ENCODE results near the gene EPB41L4B.
A peak's percentile ranks its signal among the peaks of the same experiment; 100 is the strongest.

Gene EPB41L4B

DNA sequence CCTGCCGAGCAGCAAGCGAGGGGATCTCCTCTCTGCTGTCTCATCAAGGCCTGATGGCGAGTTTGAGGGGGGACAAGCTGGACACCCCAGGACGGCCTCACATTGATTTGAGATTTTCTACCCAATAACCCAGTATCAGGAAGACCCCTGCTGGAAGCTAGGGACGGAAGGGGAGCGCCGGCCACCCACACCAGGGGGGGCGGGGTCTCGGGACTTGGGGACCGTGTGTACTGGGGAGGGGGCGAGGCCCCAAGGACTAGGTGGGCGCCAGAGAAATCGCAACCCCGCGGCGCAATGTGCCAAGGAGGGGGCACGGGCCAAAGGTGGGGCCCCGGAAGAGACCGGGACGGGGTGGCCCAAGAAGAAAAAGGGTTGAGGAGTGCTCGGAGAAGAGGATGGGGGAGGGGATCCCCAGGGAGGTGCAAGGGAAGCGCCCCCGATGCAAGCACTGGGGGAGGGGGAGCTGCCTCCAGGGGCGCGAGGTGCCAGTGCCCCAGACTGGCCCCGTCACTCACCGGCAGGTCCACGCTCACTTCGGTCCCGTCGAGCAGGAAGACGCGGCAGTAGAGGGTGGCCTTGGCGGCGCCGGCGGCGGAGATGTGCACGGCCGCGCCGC, 1.1 kb downstream of the EPB41L4B start:
- DNase-seq: no peak

DNA sequence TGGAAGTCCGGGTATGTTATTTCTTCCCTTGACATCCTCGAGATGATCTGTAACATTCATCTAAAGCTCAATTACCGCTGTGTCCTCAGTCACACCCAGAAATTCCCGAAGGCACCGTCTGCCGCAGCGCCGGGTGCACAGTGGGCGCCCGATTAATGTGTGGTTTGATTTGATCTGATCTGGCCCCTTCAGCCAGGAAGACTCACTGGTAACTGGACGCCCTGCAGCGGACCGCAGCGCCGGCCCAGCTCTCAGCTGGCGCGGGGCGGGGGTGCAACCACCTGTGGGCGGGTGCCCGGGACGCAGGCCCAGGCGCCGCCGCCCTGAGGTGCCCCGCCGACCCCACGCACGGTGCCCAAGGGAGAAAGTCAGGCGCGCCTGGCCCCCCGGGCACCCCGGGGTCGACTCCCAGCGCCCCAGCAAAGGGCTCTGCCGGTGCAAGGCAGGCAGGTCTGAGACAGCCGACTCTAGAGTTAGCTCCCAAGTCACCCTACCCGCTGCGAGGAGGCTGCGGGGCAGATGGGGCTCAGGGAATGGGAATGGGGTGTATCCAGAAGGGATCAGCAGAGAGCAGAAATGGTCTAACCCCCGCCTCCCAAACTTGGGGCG, 1.7 kb downstream of the EPB41L4B start:
- peak; percentile 37 for DNase-seq

DNA sequence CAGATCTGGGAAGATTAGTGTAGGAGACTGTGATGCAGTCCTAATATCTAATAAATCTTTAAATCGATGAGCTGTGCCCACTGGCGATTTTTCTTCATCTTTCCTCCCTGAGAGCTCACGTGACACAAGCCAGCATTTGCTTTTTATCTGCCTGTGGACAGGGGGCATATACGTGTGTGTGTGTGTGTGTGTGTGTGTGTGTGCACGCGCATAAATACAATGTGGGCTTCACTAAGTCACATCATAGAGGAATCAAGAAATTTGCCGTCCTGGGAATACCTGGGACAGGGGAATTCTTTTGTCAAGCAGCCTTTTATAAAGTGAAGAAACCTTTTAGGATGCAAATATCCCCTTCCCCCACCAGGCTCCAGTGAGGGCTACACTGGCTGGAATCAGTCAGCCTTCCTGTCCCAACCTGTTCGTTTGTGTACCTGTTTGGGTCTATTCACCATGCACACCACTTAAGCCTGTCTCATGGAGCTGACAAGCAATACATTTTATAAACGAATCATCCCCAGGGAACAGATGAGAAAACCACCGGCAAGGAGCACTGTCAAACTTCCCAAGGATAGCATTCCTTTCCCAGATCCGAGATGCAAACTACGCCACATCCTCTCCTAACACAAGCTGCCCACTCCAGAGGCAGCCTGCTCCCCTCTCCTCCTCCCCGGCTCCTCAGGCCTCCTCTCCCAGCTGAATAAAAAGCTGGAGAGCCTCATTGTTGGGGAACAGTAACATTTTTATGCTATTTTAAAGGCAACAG, 2.7 kb downstream of the EPB41L4B start:
- peak; percentile 24 for DNase-seq

DNA sequence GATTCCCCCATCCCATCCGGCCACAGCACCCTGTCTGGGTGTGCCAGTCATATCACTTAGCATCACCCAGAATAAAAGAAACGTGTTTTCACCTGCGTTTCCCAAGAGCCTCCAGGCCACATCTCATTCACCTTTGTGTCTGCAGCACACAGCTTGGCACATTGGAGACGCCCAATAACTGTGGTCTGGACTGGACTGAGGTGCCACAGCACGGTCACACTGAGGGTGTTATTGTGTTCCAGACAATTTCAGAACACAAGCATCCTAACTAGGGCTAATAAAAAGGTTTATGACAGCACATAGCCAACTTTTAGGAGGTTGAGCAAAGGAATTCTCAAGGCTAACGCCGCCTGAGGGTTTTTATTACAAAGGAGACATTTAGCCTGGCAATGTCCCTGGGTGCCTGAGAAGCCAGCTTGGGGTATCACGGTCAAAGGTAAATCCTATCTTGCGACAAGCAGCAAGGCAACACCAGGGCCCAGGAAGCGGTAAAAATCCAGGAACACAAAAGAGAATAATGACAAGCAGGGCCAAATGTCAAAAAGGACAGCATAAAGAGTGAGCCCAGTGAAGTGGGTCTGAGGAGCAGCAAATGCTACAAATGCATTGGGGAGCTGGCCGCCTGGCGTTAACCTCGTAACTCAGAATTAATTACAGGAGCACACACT, 3.4 kb downstream of the EPB41L4B start:
- no peak for DNase-seq

DNA sequence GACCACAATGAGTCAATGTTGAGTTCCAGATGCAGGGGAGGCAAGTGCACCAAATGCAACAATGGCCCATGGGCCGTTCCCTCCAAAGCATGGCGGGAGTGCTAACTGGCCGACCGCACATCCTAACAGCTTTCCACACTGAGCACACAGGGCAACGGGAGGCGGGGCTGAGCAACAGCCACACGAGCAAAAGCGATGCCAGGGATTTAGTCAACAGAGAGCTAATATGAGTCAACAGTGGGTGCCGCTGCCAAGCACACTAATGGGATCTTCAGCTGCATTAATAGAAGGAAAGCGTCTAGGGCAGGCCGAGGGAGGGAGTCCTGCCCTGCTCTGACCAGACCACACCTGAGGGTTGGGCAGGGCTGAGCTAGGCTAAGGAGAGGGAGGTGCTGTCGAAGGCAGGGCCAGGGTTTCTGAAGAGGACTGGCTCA, 4.6 kb downstream of the EPB41L4B start:
- peak; percentile 93 for DNase-seq

DNA sequence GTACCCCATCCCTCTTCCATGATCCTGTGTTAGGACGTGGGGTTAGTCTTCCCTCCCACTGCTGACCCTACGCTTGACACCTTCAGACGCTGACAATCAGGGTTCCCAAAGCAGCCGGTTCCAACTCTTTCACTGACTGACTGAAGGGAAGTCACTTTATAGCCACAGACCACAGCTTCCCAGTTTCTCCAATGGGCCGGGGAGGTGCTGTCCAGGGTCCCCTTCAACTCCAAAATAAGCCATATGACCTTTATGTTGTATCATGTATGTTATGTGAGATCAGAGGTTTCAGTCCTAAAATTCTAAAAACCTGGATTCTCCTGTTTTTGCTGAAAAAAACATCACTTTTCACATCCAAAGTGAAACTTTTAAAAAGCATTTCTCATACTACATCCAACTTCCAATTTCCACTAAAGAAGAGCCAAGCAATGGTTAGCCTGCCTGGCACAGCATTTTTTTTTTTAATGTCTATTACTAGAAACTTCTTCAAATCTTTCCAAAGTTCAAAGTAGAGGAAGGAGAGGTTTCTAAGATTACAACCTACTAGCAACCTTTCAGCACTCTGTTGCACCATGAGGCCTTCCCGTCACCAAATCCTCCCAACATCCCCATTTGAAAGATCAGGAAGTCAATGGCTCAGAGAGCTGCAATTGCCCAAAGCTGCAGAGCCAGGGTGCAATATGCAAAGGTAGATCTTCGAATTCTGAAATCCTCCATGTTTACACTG, 5.2 kb downstream of the EPB41L4B start:
- no peak for DNase-seq

DNA sequence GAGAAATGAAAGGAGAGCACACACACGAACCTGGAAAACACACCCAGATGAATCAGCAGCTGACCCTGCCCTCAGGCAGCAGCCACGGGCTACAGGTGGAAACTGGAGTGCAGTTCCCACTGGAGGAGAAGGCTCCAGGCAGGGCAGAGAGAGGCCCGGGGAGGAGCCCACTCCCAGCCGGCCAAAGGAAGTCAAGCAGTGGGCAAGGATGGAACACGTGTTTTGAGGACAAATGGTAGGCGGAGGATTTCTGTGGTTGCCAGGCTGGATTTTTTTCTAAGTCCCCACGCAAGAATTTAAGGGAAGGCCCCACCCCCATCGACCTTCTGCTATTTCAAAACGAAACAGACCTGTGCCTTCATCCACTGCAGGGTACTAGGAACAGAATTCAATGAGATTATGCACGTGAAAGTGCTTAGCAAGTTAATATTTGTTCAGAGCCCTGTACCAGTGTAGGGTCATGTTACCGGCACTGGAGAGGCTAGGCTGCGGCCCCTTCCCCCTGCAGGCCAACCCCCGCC, 6.8 kb downstream of the EPB41L4B start:
- DNase-seq: peak; percentile 29

DNA sequence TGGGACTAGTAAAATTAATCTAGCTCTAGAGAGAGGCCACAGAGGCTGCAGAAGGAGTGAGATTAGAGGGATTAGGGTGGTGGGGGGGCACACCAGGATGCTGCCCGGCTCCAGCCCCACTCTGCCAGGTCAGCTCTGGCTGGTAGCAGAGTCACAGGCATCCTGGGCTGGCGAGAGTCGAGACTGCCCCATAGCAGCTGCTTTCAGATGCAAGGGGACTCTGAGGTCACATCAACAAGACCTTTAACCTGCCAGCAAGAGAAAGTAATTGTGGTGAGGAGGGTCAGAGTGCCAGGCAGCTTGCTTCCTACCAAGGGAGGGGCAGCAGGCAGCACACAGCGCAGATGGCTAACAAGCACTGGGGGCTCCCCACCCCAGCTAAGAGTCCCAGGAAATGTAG, 7.5 kb downstream of the EPB41L4B start:
- no peak for DNase-seq

DNA sequence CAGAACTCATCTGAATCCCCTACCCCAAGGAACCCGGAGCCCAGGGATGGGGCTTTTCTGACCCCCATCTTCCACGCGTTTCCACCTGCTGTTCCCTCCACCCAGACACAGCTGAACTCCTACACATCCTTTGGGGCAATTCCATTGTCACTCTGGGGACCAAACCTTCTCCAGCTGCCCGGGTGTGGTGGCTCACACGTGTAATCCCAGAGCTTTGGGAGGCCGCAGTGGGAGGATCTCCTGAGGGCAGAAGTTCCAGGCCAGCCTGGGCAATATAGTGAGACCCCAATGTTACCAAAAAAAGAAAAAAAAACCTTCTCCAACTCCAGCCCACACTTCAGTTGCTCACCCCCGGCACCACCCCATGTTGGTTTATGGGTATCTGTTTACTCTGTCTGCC, 8.1 kb downstream of the EPB41L4B start:
- DNase-seq: no peak

DNA sequence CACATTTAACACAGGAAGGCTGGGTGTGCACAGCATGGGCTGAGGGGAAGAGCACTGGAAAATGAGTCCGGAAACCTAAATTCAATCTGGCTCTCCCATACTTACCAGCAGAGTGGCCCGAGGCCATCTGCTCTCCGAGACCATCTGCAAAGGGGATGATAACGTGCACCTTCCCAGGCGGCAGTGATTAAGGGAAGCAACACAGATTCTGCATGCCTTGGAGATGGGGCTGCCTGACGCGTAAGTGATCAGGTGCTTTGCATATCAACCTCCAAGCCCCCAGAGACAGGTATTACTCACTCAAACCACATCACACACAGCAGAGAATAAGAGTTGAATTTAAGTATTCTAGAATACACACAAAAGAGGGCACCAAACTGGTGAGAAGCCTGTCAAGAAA, 9.1 kb downstream of the EPB41L4B start:
- DNase-seq: no peak

DNA sequence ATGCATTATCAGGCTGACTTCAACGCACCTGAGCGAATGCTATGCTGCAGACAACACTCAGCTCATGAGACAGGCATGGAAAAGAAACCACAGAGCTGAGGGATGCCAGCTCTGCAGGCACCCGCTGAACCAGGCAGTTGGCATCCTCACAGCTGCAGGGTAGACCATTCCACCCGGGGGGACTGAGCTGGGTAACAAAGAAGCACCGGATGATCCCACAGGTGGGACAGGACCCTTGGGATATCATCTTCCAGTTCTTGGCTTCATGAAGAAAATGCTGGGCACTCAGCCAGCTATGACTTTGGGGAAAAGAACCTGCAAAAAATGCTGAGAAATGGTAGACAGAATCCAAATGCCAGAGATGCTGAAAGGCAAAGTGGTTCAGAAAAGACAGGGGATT, 9.6 kb downstream of the EPB41L4B start:
- DNase-seq: no peak

DNA sequence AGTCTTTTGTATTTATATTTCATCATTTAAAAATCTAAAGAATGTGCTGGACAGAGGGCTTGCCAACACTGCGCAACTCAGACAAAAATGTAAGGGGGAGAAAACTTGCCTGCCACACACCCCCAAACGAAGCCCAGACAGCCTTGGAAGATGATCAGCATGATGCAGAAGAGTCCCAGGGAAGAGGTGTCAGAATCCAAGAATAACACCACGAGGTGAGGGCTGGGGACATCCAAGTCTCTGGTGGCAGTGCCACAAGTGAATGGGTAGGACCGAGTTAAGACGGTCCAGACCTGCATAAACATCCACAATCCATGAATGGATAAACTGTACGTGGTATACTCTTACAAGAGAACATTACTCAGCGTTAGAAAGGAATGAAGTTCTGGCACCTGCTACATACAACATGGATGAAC, 10.4 kb downstream of the EPB41L4B start:
- no peak for DNase-seq

DNA sequence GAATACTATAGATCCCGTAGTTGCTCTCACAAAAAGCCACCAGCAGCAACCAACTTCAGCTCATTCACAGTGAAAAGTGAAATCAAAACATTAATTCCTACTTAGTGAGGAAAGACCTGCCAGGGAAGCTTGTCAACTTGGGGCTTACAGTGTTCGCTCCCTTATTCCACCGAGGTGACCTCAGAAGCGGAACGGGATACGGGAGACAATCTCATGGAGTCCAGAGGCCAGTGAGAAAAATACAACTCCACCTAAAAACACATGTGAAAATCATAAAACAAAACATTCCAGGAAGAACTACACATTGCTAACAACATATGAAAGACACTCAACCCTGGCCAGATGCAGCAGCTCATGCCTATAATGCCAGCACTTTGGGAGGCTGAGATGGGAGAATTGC, 11.6 kb downstream of the EPB41L4B start:
- no peak for DNase-seq

DNA sequence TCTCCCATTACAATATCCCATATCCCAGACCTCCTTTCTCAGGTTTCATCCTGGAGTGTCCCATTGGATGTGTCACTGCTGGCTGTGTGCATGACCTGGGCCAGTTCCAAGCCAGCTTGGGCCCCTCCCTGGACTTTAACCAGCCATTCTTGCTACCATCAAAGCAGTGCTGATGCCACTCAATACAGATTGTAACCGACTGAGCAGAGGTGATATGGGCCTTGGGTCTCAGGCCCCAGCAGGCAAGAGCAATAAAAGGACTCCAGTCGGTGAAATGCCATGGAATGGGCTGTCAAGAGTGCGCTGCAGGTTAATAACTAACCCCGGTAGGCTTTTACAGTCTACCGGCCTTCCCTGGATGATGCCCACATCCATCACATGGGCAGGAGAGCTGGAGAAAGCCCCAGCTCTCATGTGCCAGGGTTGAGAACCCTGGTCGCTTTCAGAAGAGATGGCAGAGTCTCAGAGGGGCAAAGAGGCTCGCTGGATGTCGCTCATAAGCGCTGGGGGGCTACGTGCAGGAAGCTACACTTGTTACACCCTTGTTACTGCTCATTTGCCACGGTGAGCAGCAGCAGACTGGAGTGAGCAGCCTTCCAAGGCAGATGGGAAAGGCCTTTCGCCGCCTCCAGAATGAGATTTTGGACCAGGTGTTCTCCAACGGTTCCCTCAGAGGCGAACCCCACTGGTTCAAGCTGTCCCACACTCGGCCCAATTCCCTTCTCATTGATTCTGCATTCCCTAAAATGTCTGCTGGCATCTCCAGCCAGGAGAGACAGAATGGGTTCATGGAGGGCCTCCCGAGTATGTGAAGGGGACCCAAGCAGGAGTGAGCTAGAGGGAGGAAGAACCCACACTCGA, 13.2 kb downstream of the EPB41L4B start:
- DNase-seq: peak; percentile 10

DNA sequence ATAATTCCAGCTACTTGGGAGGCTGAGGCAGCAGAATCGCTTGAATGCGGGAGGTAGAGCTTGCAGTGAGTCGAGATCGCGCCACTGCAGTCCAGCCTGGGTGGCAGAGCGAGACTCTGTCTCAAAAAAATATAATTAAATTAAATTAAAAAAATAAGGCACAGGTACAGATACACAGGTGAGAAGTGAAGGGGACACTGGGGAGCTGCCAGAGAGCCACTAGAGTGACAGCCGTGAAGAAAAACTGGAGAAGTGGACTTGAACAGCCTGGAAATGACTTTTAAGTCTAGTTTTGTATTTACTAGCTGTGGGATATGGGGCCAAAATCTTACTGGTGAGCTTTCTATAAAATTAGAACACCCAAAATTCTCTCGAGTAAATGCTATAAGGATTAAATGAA, 15.1 kb downstream of the EPB41L4B start:
- no peak for DNase-seq

DNA sequence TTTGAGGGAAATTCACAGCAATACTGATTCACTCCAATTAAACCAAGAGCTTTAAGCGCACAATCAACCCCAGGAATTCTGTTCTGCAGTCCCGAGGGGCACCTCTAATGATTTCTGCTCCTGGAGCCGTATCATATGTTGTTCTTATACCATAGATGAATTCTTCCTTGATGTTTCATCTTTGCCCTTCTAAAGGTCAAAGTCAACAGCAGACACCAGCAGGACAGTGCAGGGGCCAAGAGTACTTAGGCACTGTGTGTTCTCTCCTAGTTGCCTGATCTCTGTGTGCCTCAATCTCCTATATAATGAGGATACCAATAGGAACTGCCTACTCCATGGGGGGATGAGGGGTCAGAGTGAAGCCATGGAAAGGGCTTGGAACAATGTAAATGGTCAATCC, 16.5 kb downstream of the EPB41L4B start:
- no peak for DNase-seq

DNA sequence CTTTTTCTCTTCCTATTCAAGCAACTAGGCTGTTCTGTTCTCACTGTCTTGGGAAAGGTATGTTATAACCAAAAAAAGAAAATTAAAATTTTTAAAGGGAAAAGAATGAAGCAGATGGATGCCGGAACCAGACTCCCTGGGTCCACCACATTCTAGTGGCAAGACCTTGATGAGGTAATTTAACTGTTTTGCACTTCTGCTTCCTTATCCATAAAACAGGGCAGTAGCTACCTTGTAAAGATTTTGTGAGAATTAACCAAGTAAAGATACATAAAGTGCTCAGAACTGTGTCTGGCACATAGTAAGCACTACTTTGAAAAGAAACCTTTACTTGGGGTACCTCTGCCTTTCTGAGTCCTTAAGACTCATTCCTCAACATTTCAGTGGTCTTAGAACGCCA, 17.0 kb downstream of the EPB41L4B start:
- no peak for DNase-seq

DNA sequence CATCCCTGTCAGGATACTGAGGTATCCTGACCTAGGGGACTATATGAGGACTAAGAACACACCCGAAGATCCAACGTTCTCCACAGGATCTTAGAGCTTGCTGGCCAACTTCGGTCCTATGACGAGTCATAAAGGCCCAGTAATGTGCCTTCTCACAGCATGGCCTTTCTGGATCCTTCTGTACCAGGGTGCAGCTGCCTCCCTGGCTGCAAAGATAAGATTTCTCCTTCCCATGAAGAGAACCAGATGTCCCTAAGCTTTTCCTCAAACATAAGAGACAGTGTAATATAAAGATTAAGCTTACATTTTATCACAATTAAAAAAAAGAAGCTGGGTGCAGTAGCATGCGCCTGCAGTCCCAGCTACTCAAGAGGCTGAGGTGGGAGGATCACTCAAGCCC, 18.3 kb downstream of the EPB41L4B start:
- DNase-seq: no peak

DNA sequence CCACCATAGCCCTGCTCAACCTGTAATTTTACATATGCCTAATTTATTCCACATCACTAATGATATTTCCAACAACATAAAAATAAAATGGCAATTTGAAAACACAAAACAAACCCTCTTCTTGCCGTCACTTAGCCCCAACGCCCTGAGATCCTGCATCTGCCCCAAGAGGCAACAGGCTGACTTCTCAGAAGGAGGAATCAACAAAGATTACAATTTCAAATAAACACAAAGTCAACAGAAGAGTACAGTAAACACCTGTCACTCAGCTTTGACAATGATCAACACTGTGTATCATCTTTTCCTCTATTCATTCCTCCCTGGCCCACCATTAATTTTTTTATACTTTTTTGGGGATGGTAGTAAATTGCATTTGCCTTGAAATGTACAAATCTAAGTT, 19.8 kb downstream of the EPB41L4B start:
- DNase-seq: no peak

DNA sequence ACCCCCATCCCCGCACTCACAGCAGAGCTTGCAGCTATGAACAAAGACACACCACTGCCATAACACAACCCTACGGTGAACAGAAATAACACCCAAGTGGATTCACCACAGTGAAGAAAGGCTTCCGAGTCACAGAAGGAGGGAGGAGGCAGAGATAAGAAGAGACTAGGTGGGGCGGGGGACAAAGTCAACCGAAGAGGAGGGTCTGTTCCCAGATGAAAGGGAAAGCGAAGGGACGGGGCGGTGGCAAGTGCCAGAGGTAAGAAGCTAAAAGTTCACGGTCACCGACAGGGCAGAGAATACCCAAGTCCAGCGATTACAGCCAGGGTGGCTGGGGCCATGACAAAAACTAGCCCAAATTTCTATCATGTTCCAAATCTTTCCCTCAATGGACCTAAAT, 21.0 kb downstream of the EPB41L4B start:
- DNase-seq: no peak

DNA sequence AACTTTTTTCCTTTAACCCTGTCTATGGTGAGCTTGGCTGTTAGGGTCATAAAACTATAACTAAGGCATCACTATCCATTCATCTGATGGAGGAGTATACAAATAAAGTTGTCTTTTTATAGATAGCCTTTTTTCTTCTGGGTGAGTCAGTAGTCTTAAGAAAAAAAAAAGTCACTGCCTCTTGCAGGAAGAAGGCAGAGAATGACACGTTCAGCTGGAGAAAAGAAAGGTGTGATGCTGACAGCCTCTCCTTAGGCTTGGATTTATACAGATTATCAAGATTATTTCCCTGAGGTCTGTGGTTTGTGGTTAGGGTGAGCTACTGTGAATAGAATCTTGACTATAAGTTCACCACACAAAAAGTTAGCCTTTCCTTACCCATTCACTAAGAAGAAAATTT, 23.0 kb downstream of the EPB41L4B start:
- no peak for DNase-seq
